ENCODE results near the gene NCL.
A peak's percentile ranks its signal among the peaks of the same experiment; 100 is the strongest.
"Not testable (repeated sequence)": the region's sequence is repeated elsewhere in the genome, so short reads cannot be mapped to it uniquely, and the experiment has no call there.

The NCL gene

GRCh38 chr2:231430437-231430836, 33.8 kb downstream of the NCL start:
- DNase-seq (ENCODE audit: low read depth): not testable (repeated sequence)

- DNase-seq (ENCODE audit: low read depth): no peak
Measured at GRCh38 chr2:231429901-231430300, 34.4 kb downstream of the NCL start.

GRCh38 chr2:231429152-231429551, 35.1 kb downstream of the NCL start:
- no peak for DNase-seq (ENCODE audit: low read depth)

- DNase-seq (ENCODE audit: low read depth): no peak
Measured at GRCh38 chr2:231427116-231427515, 37.2 kb downstream of the NCL start.

GRCh38 chr2:231425811-231426703, 38.2 kb downstream of the NCL start:
- no peak for DNase-seq (ENCODE audit: low read depth)

GRCh38 chr2:231425291-231425810, 38.9 kb downstream of the NCL start:
- DNase-seq (ENCODE audit: low read depth): no peak

- DNase-seq (ENCODE audit: low read depth): no peak
Measured at GRCh38 chr2:231423176-231423575, 41.1 kb downstream of the NCL start.

- no peak for DNase-seq (ENCODE audit: low read depth)
Measured at GRCh38 chr2:231422056-231422455, 42.2 kb downstream of the NCL start.

GRCh38 chr2:231421051-231421580, 43.2 kb downstream of the NCL start:
- DNase-seq (ENCODE audit: low read depth): no peak

GRCh38 chr2:231418820-231419640, 45.3 kb downstream of the NCL start:
- DNase-seq (ENCODE audit: low read depth): no peak

GRCh38 chr2:231415029-231415428, 49.3 kb downstream of the NCL start:
- DNase-seq (ENCODE audit: low read depth): no peak

GRCh38 chr2:231413921-231414476, 50.3 kb downstream of the NCL start:
- no peak for DNase-seq (ENCODE audit: low read depth)

GRCh38 chr2:231413456-231413855, 50.8 kb downstream of the NCL start:
- no peak for DNase-seq (ENCODE audit: low read depth)

GRCh38 chr2:231412618-231412963, 51.7 kb downstream of the NCL start:
- no peak for DNase-seq (ENCODE audit: low read depth)

- peak; percentile 80 for DNase-seq (ENCODE audit: low read depth)
Measured at GRCh38 chr2:231411831-231412617, 52.3 kb downstream of the NCL start.

- DNase-seq (ENCODE audit: low read depth): no peak
Measured at GRCh38 chr2:231411237-231411636, 53.0 kb downstream of the NCL start.

- DNase-seq (ENCODE audit: low read depth): no peak
Measured at GRCh38 chr2:231410293-231411004, 53.8 kb downstream of the NCL start.

GRCh38 chr2:231409776-231410175, 54.5 kb downstream of the NCL start:
- DNase-seq (ENCODE audit: low read depth): no peak

- DNase-seq (ENCODE audit: low read depth): not testable (repeated sequence)
Measured at GRCh38 chr2:231408304-231408703, 56.0 kb downstream of the NCL start.

GRCh38 chr2:231407686-231408085, 56.6 kb downstream of the NCL start:
- DNase-seq (ENCODE audit: low read depth): not testable (repeated sequence)
